H9 (cell line): ENCODE data around the gene HHAT. TPM values are rescaled to one million over a fixed set of nuclear protein-coding genes. Genes with fewer than 3 reads are reported as not detected.

Experiments
- DNase-seq: peaks from one replicate; pipeline ENCODE4 v3.0.0-alpha.2; 2017
- H2AFZ ChIP-seq: one replicate; pipeline ENCODE4 v1.6.1; 2013; ENCODE audit warnings: mild to moderate bottlenecking, low read length, control low read depth, moderate library complexity
- H2AK5ac ChIP-seq: 2 replicates; pipeline ENCODE4 v1.6.1; 2013; ENCODE audit warnings: low read length, control low read depth, mixed read lengths; ENCODE audit not compliant: insufficient read length
- H2BK120ac ChIP-seq: one replicate; pipeline ENCODE4 v1.6.1; 2013; ENCODE audit warnings: low read depth, mild to moderate bottlenecking, low read length, control low read depth, inconsistent platforms; ENCODE audit not compliant: poor library complexity, severe bottlenecking
- H2BK12ac ChIP-seq: 2 replicates; pipeline ENCODE4 v1.6.1; 2013; ENCODE audit warnings: low read length, control low read depth, mixed read lengths, low read depth; ENCODE audit not compliant: insufficient read length
- H2BK15ac ChIP-seq: 2 replicates; pipeline ENCODE4 v1.6.1; 2013; ENCODE audit warnings: low read depth, low read length, control low read depth
- H2BK20ac ChIP-seq: one replicate; pipeline ENCODE4 v1.6.1; 2013; ENCODE audit warnings: low read depth, mild to moderate bottlenecking, low read length, control low read depth, inconsistent platforms; ENCODE audit not compliant: poor library complexity, severe bottlenecking
- H2BK5ac ChIP-seq: 2 replicates; pipeline ENCODE4 v1.6.1; 2013; ENCODE audit warnings: low read length, control low read depth, mixed read lengths; ENCODE audit not compliant: insufficient read length
- H3K14ac ChIP-seq: 2 replicates; pipeline ENCODE4 v1.6.1; 2013; ENCODE audit warnings: low read length, control low read depth; ENCODE audit not compliant: insufficient read depth
- H3K18ac ChIP-seq: 2 replicates; pipeline ENCODE4 v1.6.1; 2013; ENCODE audit warnings: low read depth, mild to moderate bottlenecking, mixed read lengths, low read length, control low read depth; ENCODE audit not compliant: insufficient read length
- H3K23ac ChIP-seq: 2 replicates; pipeline ENCODE4 v1.6.1; 2013; ENCODE audit warnings: low read length, control low read depth, mixed read lengths, low read depth; ENCODE audit not compliant: insufficient read length
- H3K23me2 ChIP-seq: 2 replicates; pipeline ENCODE4 v1.6.1; 2013; ENCODE audit warnings: low read depth, mild to moderate bottlenecking, mixed read lengths, low read length, control low read depth; ENCODE audit not compliant: insufficient read length, poor library complexity, severe bottlenecking
- H3K27ac ChIP-seq: 2 replicates; pipeline ENCODE4 v1.5.1; 2013; ENCODE audit warnings: low read length, control low read depth, mixed read lengths, low read depth; ENCODE audit not compliant: insufficient read length
- H3K27me3 ChIP-seq: 2 replicates; pipeline ENCODE4 v1.6.1; 2013; ENCODE audit warnings: low read length, control low read depth, inconsistent platforms; ENCODE audit not compliant: insufficient read depth
- H3K4ac ChIP-seq: 2 replicates; pipeline ENCODE4 v1.6.1; 2013; ENCODE audit warnings: low read depth, mild to moderate bottlenecking, control low read depth, inconsistent platforms, low read length, moderate library complexity
- H3K4me1 ChIP-seq: 2 replicates; pipeline ENCODE4 v1.6.1; 2013; ENCODE audit warnings: low read length, control low read depth, inconsistent platforms; ENCODE audit not compliant: insufficient read depth
- H3K4me2 ChIP-seq: 2 replicates; pipeline ENCODE4 v1.6.1; 2013; ENCODE audit warnings: low read length, control low read depth, mixed read lengths; ENCODE audit not compliant: insufficient read length, insufficient read depth
- H3K56ac ChIP-seq: 2 replicates; pipeline ENCODE4 v1.6.1; 2013; ENCODE audit warnings: low read depth, mild to moderate bottlenecking, mixed read lengths, low read length, control low read depth; ENCODE audit not compliant: insufficient read length
- H3K79me1 ChIP-seq: 2 replicates; pipeline ENCODE4 v1.6.1; 2013; ENCODE audit warnings: low read depth, mild to moderate bottlenecking, moderate library complexity, low read length, control low read depth, inconsistent platforms; ENCODE audit not compliant: insufficient read depth, poor library complexity, severe bottlenecking
- H3K79me2 ChIP-seq: 2 replicates; pipeline ENCODE4 v1.6.1; 2013; ENCODE audit warnings: low read length, control low read depth, inconsistent platforms; ENCODE audit not compliant: insufficient read depth
- H3K9ac ChIP-seq: 2 replicates; pipeline ENCODE4 v1.6.1; 2013; ENCODE audit warnings: low read length, control low read depth, mixed read lengths; ENCODE audit not compliant: insufficient read length; ENCODE audit errors: extremely low read depth
- H3K9me3 ChIP-seq: one replicate; pipeline ENCODE4 v1.6.1; 2013; ENCODE audit warnings: low read depth, low read length, inconsistent platforms; ENCODE audit not compliant: control insufficient read depth
- H3T11ph ChIP-seq: one replicate; pipeline ENCODE4 v1.6.1; 2013; ENCODE audit warnings: mild to moderate bottlenecking, low read length, control low read depth, inconsistent platforms
- H4K20me1 ChIP-seq: one replicate; pipeline ENCODE4 v1.6.1; 2013; ENCODE audit not compliant: control insufficient read depth, insufficient read length, insufficient read depth
- H4K5ac ChIP-seq: 2 replicates; pipeline ENCODE4 v1.6.1; 2013; ENCODE audit warnings: low read depth, mild to moderate bottlenecking, mixed read lengths, low read length, control low read depth; ENCODE audit not compliant: insufficient read length
- H4K8ac ChIP-seq: replicated peaks from 2 replicates; pipeline ENCODE4 v1.6.1; 2013; ENCODE audit warnings: low read length, control low read depth, mixed read lengths, low read depth; ENCODE audit not compliant: insufficient read length
- H4K91ac ChIP-seq: 2 replicates; pipeline ENCODE4 v1.6.1; 2013; ENCODE audit warnings: low read depth, mild to moderate bottlenecking, moderate library complexity, mixed read lengths, low read length, control low read depth; ENCODE audit not compliant: insufficient read length
- H3K27ac Mint-ChIP-seq, 3 experiments: 2 replicates in 2 of 3; 3 replicates in 1 of 3; pipeline ENCODE4 v1.8.0; 2020 to 2021; ENCODE audit warnings: mixed read lengths in 3 of 3, mild to moderate bottlenecking in 1 of 3, moderate library complexity in 1 of 3
- H3K27me3 Mint-ChIP-seq: 2 replicates; pipeline ENCODE4 v1.8.0; 2021; ENCODE audit warnings: low read depth, mild to moderate bottlenecking, moderate library complexity, mixed read lengths
- H3K36me3 Mint-ChIP-seq, 3 experiments: 2 replicates in 2 of 3; 3 replicates in 1 of 3; pipeline ENCODE4 v1.8.0; 2020 to 2021; ENCODE audit warnings: low read depth in 3 of 3, mixed read lengths in 3 of 3; ENCODE audit not compliant: insufficient read depth in 1 of 3
- H3K4me1 Mint-ChIP-seq, 2 experiments: 2 replicates each; pipeline ENCODE4 v1.8.0; 2020; ENCODE audit warnings: mixed read lengths in 2 of 2
- H3K4me3 Mint-ChIP-seq, 2 experiments: 2 replicates in 1 of 2; 3 replicates in 1 of 2; pipeline ENCODE4 v1.8.0; 2020 to 2021; ENCODE audit warnings: mild to moderate bottlenecking in 2 of 2, mixed read lengths in 2 of 2, moderate library complexity in 1 of 2
- H3K9me3 Mint-ChIP-seq, 2 experiments: 2 replicates in 1 of 2; 3 replicates in 1 of 2; pipeline ENCODE4 v1.8.0; 2020; ENCODE audit warnings: mild to moderate bottlenecking in 2 of 2, mixed read lengths in 2 of 2, moderate library complexity in 1 of 2
- WGBS: extraction: QIAGEN DNeasy Blood & Tissue Kit; methylation state at CpG from one replicate; pipeline ENCODE4 v1.1.7; 2013; ENCODE audit warnings: missing lambda C conversion rate, low lambda C conversion rate, mixed read lengths; ENCODE audit not compliant: insufficient read length; ENCODE audit errors: extremely low coverage; 5-methylcytosine and 5-hydroxymethylcytosine counted together
- total RNA-seq: library from RNA; stranded (reverse); gene quantifications from 2 replicates; pipeline ENCODE4 v1.2.1, GENCODE V29; 2021
- TF ChIP-seq, protein P1 (sequence below): fragments of 200-600 bp; sonication (generic); conservative IDR thresholded peaks from 3 replicates; pipeline ENCODE4 v1.8.0; 2021; ENCODE audit warnings: antibody characterized with exemption, mild to moderate bottlenecking

The HHAT gene
- total RNA-seq, 1 experiment from 2014 or later, result 0.48 TPM

DNA sequence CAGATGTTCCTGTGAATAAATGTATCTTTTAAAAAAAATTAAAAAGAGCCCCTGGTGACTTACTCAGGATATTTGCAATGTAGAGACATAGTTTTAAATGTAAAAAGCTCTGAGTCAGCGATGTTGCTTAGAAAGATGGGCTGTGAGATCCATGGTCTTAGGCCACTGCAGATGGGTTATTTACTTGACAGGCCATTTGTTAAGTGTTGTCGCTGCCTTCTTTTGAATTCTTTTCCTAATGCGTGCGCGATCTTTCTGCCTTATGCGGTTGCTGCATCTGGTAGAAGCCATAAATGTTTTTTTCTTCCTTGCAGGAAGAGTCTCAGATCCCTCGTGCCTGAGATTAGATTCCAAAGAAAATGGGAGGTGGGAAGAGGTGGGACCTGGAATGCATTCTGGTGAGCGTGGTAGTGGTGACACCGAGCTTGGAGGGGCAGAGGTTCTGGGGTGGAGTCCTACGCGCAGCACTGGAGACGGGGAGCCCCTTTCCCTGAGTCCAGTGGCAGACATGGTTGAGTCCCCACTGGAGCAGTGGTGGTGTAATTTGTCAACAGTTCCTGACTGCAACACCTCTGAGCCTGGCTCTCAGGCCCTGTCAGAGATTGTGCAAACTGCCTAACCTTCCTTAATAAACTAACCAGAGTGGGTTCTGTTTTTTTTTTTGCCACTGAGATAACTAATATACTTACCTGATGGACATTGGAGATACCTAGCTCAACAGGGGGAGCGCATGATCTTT, 197.2 kb downstream of the HHAT start:
- Mint-ChIP-seq H3K9me3 (no peaks in the 10 kb centered on the region), H3K36me3 (no peaks in the 10 kb centered on the region; a peak in 1 of 7 replicates), H3K27me3 (no peaks in the 10 kb centered on the region; the same call in 1 of the 2 replicates), H3K4me1 (peaks cover 14 to 20% of the 10 kb centered on the region in 2 experiments), H3K4me3 (no peak overlapping the region), H3K27ac (no peak overlapping the region)
- Histone ChIP-seq H4K5ac (no peak overlapping the region), H3K79me1 (no peaks in the 10 kb centered on the region), H3K18ac (no peak overlapping the region), H2BK20ac (no peak overlapping the region), H2AFZ (no peak overlapping the region), H3K56ac (no peak overlapping the region), H3K23ac (no peak overlapping the region), H2AK5ac (no peak overlapping the region), H3K14ac (no peak overlapping the region), H2BK12ac (no peak overlapping the region), H3K4ac (no peak overlapping the region), H3K23me2 (no peaks in the 10 kb centered on the region), H4K20me1 (no peaks in the 10 kb centered on the region), H3K27me3 (no peaks in the 10 kb centered on the region), H3K4me2 (no peak overlapping the region), H3T11ph (no peak overlapping the region), H4K91ac (no peak overlapping the region), H2BK120ac (no peak overlapping the region), H3K79me2 (no peaks in the 10 kb centered on the region), H2BK15ac (no peak overlapping the region), H3K9me3 (no peaks in the 10 kb centered on the region), H3K9ac (no peak overlapping the region), H4K8ac (no peak overlapping the region), H3K27ac (no peak overlapping the region), H2BK5ac (no peak overlapping the region), H3K4me1 (peaks cover 3% of the 10 kb centered on the region; the same call in 1 of the 2 replicates)
- WGBS, result no CpG with 5 or more reads among the region's 13 CpGs
- no peak for DNase-seq
- TF ChIP-seq, protein P1, sequence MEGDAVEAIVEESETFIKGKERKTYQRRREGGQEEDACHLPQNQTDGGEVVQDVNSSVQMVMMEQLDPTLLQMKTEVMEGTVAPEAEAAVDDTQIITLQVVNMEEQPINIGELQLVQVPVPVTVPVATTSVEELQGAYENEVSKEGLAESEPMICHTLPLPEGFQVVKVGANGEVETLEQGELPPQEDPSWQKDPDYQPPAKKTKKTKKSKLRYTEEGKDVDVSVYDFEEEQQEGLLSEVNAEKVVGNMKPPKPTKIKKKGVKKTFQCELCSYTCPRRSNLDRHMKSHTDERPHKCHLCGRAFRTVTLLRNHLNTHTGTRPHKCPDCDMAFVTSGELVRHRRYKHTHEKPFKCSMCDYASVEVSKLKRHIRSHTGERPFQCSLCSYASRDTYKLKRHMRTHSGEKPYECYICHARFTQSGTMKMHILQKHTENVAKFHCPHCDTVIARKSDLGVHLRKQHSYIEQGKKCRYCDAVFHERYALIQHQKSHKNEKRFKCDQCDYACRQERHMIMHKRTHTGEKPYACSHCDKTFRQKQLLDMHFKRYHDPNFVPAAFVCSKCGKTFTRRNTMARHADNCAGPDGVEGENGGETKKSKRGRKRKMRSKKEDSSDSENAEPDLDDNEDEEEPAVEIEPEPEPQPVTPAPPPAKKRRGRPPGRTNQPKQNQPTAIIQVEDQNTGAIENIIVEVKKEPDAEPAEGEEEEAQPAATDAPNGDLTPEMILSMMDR, result no peak
